HG03066 (cell line): ENCODE results near the gene THSD4.

ENCODE experiments used
- ATAC-seq: cut with Tn5 transposase; IDR thresholded peaks from one replicate; pipeline ENCODE4 v1.9.1; 2021; ENCODE audit warnings: low read depth; ENCODE audit not compliant: unreplicated experiment

The THSD4 gene

DNA sequence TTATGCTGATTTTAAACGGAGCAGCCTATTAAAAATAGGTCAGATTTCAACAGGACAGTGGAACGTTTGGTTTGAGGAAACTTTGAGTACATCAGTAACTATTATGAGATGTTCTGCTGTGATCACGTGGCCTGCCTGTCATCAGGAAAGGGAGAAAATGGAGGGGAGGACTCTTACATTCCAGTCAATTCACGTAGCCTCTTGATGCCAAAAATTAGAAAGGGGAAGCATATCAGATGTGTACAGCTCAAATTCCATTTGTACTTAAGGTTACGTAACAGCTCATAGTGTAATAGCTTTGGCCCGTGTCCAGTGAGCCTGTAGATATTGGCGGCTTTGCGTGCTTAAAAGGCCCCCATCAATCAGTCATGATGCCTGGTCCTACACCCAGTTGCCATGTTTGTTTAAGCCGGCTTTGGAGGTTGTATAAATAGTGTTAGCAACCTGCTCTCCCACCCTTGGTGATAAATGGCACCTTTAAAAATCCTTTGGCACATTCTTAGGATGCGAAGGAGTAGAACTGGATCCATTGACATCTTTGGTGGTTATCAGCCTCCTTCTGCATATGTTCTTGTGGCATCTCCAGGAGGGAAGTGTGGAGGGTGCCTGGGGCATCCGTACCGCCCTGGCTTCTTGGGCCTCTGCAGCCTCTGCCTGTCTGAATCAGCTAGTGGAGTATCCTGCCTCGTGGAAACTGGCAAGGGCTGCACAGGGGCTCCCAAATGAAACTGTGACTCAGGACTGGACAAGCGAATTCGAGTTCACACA is 163.9 kb downstream of the THSD4 start:
- no peak for ATAC-seq

- no peak for ATAC-seq
These were observed 164.5 kb downstream of the THSD4 start for GRCh38 chr15:71279757-71280141.

- ATAC-seq, result no peak
These were observed 164.9 kb downstream of the THSD4 start for GRCh38 chr15:71280206-71280605.

DNA sequence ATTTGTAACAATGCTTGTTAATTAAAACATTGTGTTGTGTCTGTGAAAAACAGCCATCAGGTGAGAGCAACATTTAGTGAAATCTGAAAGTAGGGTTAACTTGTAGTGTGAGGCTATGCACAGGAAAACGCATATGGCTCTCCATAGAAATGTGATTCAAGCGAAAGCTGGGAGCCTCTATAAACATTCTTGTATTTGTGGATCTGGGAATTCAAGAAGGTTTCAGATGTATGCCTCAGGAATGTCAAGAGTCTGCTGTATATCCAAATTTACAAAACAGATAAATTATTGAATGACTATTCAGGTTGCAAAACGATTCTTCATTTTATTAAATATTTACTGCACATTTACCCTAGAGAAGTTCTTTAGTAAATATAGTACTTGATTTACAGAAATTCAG is 166.0 kb downstream of the THSD4 start:
- no peak for ATAC-seq

GRCh38 chr15:71282076-71282475 is 166.8 kb downstream of the THSD4 start:
- ATAC-seq, result no peak

DNA sequence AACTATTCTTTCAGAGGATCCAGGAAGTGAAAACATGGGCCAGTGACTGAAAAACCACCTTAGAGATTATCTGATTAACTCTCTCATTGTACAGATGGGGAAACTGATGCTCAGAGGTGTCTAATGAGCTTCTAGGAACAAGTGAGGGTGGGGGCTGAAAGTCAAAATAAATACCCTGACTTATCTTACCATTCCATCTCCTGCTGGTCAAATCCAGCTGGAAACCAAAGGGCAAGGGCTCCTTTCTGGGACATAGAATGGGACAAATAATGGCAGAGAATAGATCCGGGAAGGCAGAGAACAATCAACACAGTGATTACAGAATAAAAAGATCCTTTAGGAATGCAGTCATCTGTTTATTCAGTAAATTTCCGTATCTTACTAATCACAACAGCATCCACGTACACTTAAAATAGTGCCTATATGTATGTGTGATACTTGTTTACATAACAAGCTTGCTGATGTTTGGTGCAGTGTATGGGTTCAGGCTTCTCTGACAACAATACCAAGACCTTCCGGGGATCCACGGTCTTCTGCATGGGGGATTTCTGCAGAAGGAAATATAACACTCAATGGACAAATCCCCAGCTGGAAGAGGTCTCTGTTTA is 173.2 kb downstream of the THSD4 start:
- ATAC-seq, result no peak

DNA sequence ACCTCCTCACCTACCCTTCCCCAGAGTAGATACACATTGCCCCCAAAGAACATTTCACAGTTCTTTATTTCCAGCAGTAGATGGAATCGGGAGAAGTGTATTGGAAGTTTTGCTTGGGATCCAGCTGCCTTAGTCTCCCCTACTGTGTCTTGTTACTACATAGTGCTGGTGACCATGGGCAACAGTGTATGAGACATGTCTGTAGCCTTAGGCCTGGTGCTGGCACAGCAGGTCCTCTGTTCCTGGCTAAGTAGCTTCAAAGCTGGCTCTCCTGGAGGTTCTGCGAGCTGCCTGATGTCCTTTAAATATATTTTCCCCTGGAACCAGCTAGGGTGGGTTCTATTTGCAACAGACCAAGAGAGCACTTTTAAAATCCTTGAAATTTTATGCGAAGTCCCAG is 174.7 kb downstream of the THSD4 start:
- ATAC-seq, result no peak

- no peak for ATAC-seq
These were observed 175.8 kb downstream of the THSD4 start for GRCh38 chr15:71290881-71291635.

DNA sequence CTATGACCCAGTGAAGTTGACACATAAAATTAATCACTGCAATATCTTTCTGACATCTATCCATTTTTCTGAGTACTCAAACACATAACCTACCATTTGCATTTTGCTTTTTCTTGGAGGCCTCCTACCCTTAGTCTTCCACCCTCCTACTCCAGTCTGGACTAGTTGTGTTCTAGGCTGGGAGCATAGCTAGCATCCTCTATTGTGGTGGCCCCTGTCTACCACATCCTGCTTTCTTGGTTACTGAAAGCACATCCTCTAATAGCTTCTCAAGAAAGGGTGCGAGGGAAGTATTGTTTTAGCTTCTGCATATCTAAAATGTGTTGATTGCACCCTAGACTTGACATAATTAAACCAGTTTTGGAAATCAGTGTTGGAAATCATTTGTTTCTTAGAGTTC is 176.5 kb downstream of the THSD4 start:
- no peak for ATAC-seq

- ATAC-seq, result no peak
These were observed 178.5 kb downstream of the THSD4 start for GRCh38 chr15:71293723-71294122.

DNA sequence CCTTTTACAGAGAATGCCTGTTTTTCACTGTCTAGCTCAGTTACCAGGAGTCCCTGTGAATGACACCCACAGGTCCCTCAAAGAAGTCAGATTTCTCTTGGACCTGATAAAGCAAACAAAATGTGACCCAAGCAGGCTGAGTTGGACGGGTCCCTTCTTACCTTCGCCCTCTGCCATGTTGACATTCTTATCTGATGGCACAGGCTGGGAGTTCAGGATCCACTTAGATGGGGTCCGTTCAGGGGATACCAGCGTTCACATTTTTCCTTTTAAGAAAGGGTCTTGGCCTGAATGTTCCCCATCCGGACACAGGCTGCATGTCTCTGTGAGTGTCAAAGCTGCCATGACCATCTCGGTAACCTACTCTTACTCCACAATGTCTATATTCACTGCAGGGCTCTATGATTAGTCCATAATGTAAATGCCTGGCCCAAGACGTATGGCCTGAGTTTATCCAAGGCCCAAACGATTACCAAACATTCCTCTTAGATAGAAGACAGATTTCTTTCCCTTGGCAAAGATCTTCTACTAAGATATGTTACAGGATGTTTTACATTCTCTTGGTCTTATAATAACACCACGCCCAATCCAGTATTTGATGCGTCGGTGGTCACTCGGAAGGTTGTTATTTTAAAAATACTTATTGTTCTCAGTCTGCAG is 179.1 kb downstream of the THSD4 start:
- ATAC-seq, result no peak

DNA sequence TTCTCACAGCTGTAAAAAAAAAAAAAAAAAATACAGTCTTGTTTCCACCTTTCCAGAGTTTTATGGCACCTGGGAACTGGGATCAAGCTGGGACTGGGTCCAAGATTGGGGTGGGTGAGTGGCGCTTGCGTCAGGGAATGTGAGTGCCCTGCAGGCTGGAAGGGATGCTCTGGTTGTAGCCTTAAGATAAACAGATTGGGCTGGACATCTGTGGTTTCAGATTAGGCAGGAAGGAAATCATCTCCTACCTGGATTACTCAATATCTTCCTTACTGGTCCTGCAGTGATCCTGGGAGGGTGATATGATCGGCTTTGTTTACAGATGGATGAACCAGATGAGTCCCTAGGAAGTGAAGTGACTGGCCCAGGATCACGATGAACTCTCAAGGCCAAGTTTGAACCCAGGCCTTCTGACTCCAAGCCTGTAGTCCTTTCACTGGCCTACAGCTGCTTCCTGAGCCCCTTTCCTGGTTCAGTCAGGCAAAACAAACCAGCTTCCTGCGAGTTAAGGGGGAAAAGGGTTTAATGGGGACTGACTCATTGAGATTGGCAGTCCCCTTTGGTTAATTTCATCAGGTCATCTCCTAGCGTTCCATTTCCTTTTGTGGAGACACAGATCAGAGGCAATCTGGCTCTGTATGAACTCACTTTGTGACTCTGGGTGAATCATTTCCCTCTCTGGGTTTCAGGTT is 179.8 kb downstream of the THSD4 start:
- no peak for ATAC-seq

- ATAC-seq, result no peak
These were observed 180.5 kb downstream of the THSD4 start for GRCh38 chr15:71295603-71296314.

DNA sequence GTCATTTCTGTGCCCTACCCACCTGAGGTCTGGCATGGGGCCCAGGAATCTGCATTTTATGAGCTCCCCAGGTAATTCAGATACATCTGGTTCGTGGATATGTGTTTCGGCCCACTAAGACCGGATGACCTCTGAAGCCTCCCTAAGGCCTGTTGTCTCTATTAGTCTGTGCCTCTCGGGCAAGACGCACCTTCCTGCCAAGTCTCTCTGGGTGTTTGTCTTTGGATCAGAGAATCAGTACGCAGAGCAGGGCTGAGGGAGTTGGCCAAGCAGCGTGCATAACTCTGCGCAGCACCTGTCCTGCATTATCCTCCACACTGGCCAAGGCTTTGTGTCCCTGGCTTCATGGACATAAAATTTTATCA is 181.0 kb downstream of the THSD4 start:
- no peak for ATAC-seq

DNA sequence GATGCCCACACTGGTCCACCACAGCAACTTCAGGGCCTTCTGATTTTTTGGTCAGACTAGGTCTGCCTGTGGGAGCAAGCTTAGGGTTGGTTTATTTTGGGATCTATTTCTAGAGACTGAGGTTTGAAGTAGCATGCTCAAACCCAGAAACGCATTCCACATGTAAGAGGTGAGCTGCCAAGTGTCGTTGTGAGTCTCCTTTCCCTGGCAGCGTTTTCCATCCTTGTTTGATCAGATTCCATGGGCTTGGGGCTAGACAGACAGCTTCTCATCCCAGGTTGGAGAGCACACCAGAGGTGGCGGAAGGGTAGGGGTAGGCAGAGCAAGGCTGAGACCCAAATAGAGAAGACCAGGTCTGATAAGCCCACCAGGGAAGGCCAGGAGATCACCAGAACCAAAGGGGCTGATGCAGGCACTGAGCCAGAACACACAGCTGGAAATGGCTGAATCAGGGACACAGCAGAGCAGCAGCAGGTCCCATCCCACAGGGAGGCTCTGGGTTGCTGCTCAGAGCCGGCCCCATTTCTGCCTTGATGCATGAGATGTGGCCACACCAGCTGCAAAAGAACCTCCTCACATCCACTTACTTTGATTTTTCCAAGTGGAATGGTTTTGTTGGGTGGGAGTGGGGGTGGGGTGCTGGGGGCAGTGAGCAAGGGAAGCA is 186.8 kb downstream of the THSD4 start:
- ATAC-seq, result no peak

GRCh38 chr15:71302861-71303410 is 187.7 kb downstream of the THSD4 start:
- ATAC-seq, result no peak

DNA sequence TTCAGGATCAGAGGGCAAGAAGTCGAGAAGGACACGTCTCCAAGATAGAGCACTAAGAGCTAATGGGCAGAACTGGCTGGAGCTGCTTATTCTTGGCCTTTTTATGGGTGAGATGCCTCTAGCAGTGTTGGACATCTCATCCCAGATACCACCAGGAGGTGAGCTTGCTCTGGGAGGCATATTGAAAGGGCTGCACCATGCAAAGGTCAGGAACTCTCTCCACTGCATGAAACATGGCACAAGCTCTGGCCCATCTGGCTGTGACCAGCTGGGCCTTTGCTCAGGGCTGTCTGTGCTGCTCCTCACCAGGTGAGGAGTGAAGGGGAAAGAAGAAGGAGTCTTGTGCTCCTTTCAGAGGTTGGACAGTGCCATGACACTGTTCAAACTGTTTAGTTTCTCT is 188.7 kb downstream of the THSD4 start:
- ATAC-seq, result no peak

DNA sequence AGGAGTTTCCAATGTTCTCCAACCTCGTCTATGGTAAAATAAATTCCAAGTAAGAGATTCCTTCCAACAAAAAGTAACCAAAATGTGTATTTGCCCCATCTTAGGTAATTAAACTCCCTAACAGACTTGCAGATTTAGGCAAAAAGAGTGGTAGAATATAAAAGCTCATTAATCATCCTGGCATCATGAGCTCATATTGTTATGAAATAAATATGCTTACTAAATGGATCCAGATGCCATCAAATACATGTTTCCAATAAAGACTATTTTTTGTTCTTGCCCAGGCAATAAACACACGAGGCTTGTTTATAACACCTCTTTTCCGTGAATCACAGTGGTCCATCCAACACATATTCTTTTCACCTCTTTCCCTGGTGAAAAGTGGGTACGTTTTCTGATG is 189.4 kb downstream of the THSD4 start:
- ATAC-seq, result no peak

DNA sequence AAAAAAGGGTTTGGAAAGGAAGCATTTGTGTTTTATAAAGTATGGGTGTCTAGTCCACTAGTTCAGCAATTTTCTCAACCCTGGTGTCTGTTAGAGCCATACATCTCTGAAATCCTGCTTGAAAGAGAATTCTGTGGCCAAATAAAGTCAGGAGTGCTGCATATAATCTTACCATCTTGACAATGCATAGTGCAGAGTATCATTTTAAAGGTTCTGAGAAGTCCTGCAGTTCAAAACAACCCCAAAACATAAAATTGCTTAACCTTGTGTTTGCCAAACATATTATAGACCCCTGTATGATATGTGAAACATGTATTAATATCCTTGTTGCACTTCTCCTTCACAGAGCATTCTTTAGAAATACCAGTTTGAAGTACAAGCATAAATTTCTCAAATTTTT is 191.3 kb downstream of the THSD4 start:
- ATAC-seq, result no peak
